ENCODE data around the gene LHFPL2. TPM values are rescaled to one million over a fixed set of nuclear protein-coding genes. Genes with fewer than 3 reads are reported as not detected.
A peak's percentile ranks its signal among the peaks of the same experiment; 100 is the strongest.

The LHFPL2 gene
- total and polyA plus RNA-seq, 5 experiments from 2014 or later: 0.15 to 1.8 (median 0.56) TPM

DNA sequence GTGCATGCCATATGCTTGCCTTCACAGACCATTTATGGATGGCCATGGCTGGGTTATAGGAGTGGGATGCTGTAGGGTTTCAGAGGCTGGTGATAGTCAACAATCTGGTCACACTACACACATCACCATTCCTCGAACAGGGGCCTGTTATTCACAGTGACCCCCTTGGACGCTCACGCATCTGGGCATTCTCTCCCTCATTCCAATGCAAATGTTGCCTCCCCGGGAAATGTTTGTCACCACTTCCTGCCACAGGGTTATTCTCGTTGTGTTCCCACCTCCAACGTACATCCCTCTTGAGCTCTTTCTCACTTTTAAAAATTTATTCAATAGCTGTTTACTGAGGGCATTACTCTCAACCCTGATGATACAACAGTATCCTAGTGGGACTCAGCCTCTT lies 152.8 kb downstream of the LHFPL2 start:
- Mint-ChIP-seq H3K4me1 (peaks cover 0 to 12% (median 1%) of the 10 kb centered on the region in 4 donors), H3K36me3 (no peaks in the 10 kb centered on the region), H3K27me3 (peaks cover 25 to 50% (median 36%) of the 10 kb centered on the region in 5 donors), H3K9me3 (no peaks in the 10 kb centered on the region), H3K4me3 (no peak overlapping the region), H3K27ac (no peak overlapping the region)
- DNase-seq (no peak), ATAC-seq (no peak)
- POLR2A ChIA-PET: no interaction called here

DNA sequence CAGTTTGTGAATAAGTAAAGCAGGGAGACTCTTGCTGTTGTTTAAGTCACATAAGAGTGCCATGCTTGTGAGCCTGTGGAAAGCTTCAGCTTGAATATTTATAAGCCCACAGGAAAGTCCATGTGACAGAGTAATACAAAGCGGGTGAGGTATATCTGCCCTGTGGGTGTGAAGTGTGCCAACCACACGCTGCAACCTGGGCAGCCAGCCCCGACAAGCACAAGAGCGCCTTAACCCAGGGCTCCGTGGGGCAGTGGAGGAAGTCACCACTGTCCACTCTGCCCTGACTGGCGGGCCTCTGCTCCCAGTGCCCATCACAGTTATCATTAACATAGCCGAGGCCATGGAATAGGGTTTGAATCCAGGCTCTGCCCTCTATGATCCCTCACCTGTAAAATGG lies 155.9 kb downstream of the LHFPL2 start:
- Mint-ChIP-seq H3K36me3 (peaks cover 0 to 15% (median 6%) of the 10 kb centered on the region in 3 donors), H3K9me3 (no peaks in the 10 kb centered on the region), H3K27ac (no peak overlapping the region), H3K27me3 (peaks cover 0 to 18% (median 9%) of the 10 kb centered on the region in 5 donors), H3K4me1 (peaks cover 0 to 3% (median 1%) of the 10 kb centered on the region in 4 donors), H3K4me3 (no peak overlapping the region)
- no peak for DNase-seq
- no peak for ATAC-seq
- POLR2A ChIA-PET: no interaction called here

DNA sequence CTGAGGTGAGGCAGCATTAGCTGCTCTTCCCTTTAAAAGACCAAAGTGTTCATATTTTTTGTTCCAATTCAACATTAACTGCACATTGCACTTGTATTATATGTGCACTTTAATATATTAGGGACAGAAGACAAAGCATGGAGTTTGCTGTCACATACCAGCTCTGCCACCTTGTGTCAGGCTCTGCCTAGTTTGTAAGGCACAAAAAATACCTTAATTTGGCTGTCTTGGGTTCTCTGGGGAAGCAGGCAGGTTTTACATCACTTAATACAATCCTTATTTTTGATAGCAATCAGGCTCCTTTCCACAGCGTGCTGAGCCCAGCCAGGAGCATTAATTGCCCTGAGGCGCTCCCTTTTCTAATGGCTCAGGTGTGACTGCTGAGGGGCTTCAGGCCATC lies 156.3 kb downstream of the LHFPL2 start:
- peaks cover 0 to 2% (median 1%) of the 10 kb centered on the region in 4 donors for H3K4me1 Mint-ChIP-seq
- no peaks in the 10 kb centered on the region for H3K9me3 Mint-ChIP-seq
- DNase-seq (no peak), ATAC-seq (no peak)
- POLR2A ChIA-PET: no interaction called here
- H3K27me3 Mint-ChIP-seq: peaks cover 0 to 14% (median 7%) of the 10 kb centered on the region in 5 donors
- H3K36me3 Mint-ChIP-seq: peaks cover 0 to 18% (median 9%) of the 10 kb centered on the region in 3 donors
- H3K27ac Mint-ChIP-seq: no peak overlapping the region
- no peak overlapping the region for H3K4me3 Mint-ChIP-seq

DNA sequence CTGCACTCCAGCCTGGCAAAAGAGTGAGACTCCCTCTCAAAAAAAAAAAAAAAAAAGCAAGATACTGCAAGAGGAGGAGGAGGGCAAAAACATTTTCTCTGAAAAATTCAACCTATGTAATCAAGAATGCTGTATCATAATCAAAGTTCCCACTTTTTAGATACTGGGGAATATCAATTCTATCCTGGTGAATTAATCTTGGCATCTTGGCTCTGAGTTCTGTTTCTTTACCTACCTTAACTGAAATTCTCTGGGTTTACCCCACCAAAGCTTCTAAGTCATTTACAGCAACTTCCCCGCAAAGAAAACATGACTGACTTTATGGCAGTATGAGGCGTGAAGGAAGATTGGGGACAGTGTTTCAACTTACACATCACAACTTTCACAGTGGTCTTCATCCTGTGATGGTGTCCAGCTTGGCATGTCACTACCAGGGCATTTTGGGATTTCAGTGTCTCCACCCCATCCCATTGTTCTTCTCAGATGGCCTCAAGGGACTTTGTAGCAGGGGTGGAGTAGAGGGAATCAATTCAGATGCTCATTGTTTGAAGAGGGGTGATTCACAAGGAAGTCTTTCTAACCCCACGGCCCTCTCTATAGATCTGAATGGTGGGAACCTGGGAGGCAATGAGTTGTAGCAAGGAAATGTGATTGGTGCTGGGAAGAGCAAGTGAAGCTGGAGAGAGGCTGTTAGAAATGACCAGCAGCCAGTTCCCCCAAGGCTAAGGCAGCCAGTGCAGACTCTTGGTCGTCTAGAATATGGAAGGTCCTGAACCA lies 157.7 kb downstream of the LHFPL2 start:
- DNase-seq (no peak), ATAC-seq (no peak)
- Mint-ChIP-seq H3K27me3 (peaks cover 0 to under 1% (median 0%) of the 10 kb centered on the region in 5 donors), H3K4me1 (peaks cover 0 to 2% (median 1%) of the 10 kb centered on the region in 4 donors), H3K36me3 (peaks cover 0 to 20% (median 9%) of the 10 kb centered on the region in 3 donors), H3K9me3 (no peaks in the 10 kb centered on the region), H3K4me3 (no peak overlapping the region), H3K27ac (peak overlapping the region in 1 of 10 donors; percentile 82)
- POLR2A ChIA-PET: interaction anchor here (0.7 kb wide), 1 partner anchor 1024 kb away, joined by 3 read pairs; no protein-coding TSS in a partner anchor

DNA sequence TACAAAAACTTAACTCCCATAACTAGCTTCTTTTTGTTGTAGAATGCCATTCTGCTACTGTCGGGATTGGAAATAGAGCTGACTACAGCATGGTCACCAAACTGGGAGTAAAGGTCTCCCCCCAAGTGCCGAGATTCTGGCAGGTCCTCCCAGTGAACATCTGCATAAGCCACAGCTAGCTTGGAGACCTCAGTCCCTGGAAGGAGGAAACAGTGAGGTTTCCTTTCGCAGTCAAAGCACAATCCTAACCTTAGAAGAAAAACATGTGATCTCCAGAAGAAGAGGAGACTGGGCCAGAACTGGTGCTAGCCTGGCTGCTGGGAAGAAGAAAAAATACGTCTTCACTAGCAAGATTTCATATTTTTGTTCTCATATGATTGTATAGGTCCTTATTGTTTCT lies 160.7 kb downstream of the LHFPL2 start:
- H3K27ac Mint-ChIP-seq: no peak overlapping the region
- peaks cover 9 to 16% (median 13%) of the 10 kb centered on the region in 4 donors for H3K4me1 Mint-ChIP-seq
- H3K4me3 Mint-ChIP-seq: no peak overlapping the region

DNA sequence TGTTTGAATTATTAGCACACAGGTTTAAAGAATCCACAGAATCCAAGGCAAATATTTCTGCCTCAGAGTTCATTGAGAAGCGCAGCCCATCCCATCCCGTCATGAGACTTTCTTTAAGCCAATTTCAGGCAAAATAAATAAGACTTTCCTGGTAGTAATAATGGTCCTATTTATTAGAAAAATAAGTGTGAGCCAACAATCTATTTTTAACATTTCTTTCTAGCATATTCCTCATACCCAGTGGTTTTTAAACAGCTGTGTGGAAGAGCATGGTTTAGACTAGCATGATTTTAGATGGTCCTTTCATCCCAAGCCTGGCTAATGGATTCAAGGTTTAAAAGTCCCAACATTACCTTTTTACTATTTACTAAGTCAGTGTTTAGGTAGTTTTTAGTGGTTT lies 162.4 kb downstream of the LHFPL2 start:
- peaks cover 0 to 28% (median 15%) of the 10 kb centered on the region in 3 donors for H3K36me3 Mint-ChIP-seq
- DNase-seq (no peak), ATAC-seq (no peak)
- POLR2A ChIA-PET: no interaction called here
- H3K27ac Mint-ChIP-seq: no peak overlapping the region
- no peak overlapping the region for H3K4me3 Mint-ChIP-seq
- H3K9me3 Mint-ChIP-seq: no peaks in the 10 kb centered on the region
- peaks cover 9 to 20% (median 13%) of the 10 kb centered on the region in 4 donors for H3K4me1 Mint-ChIP-seq
- no peaks in the 10 kb centered on the region for H3K27me3 Mint-ChIP-seq

More for the DNA sequence above, 160.7 kb downstream of the LHFPL2 start:
- DNase-seq: no peak
- Mint-ChIP-seq H3K36me3 (peaks cover 0 to 25% (median 9%) of the 10 kb centered on the region in 3 donors), H3K9me3 (no peaks in the 10 kb centered on the region), H3K27me3 (no peaks in the 10 kb centered on the region)
- POLR2A ChIA-PET: no interaction called here
- ATAC-seq: no peak

DNA sequence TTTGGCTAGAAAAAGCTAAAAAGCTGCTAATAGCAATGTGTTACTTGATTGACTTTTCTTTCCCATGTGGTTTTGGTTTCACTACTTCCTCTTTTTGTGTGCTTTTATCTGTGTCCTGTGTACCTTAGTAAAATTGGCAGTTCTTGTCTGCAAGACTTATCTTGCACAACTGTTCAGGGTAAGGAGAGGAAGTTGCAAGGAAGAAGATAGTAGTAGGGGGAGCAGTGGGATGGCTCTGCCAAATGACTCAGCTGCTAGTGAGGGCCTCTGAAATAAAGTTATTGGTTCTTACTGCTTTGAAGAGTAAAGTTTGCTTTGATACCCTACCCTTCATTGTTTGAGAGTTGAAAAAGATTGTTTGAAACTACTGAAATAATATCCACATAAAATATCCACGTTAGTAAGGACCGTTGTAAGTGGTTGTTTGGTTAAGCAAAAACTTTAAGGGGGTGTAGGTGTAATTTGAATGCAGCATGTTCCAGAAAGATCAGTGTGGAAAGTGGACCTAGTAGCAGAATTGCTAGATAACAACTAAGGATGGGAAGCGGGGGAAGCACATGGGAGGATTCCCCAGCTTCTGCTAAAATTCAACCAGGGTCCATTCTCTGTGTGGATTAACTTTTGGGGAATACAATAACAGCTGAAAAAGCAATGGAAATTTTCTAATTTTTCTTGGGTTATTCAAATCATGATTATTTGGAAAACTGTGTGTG lies 164.6 kb downstream of the LHFPL2 start:
- H3K4me1 Mint-ChIP-seq: peaks cover 7 to 20% (median 13%) of the 10 kb centered on the region in 4 donors
- H3K9me3 Mint-ChIP-seq: no peaks in the 10 kb centered on the region
- no peaks in the 10 kb centered on the region for H3K27me3 Mint-ChIP-seq
- H3K27ac Mint-ChIP-seq: peak overlapping the region in 1 of 10 donors; percentile 20
- no peak overlapping the region for H3K4me3 Mint-ChIP-seq
- DNase-seq (no peak), ATAC-seq (no peak)
- POLR2A ChIA-PET: no interaction called here
- H3K36me3 Mint-ChIP-seq: peaks cover 0 to 23% (median 12%) of the 10 kb centered on the region in 3 donors

DNA sequence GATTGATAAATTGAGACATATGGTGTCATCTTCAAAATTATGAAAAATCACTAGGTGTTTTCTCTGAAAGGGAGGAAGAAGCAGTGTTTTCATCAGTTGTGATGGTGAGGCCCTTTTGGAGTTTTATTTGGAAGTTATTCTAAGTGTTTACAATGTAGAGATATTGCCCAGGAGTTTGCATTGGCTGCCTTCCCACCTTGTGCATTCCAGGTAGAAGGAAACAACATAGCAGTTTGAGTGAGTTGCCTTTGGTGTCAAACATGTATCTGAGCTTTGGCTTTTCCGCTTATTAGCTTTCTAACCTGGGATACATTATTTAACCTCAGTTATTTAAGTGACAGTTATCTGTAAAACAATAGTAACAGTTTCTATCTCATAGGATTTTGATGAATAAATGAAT lies 165.6 kb downstream of the LHFPL2 start:
- Mint-ChIP-seq H3K27me3 (no peaks in the 10 kb centered on the region), H3K4me3 (no peak overlapping the region), H3K4me1 (peaks cover 7 to 20% (median 13%) of the 10 kb centered on the region in 4 donors), H3K36me3 (peaks cover 0 to 18% (median 14%) of the 10 kb centered on the region in 3 donors), H3K9me3 (no peaks in the 10 kb centered on the region), H3K27ac (peak overlapping the region in 1 of 10 donors; percentile 22)
- POLR2A ChIA-PET: no interaction called here
- DNase-seq: no peak
- ATAC-seq: no peak

DNA sequence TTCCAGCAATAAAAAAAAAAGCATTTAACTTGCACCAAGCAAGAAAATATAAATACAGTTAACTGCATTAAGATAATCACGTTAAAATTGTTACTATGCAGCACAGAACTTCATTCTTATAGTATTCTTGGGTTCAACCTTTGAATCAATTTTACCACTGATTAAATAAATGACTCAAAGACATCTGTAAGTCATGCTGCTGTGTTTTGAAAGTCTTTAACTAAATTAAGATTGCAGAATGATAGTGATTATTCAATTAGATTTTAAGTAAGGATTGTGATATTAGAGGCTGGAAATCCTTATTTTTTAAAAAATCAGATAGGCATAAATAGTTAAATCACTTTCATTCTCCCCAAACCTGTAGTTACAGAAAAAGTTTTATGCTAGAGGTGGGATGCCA lies 171.8 kb downstream of the LHFPL2 start:
- Mint-ChIP-seq H3K27ac (no peak overlapping the region), H3K27me3 (no peaks in the 10 kb centered on the region), H3K4me1 (peaks cover 0 to under 1% (median 0%) of the 10 kb centered on the region in 4 donors), H3K36me3 (peaks cover 0 to 37% (median 31%) of the 10 kb centered on the region in 3 donors), H3K9me3 (no peaks in the 10 kb centered on the region), H3K4me3 (no peak overlapping the region)
- POLR2A ChIA-PET: no interaction called here
- DNase-seq (no peak), ATAC-seq (no peak)

DNA sequence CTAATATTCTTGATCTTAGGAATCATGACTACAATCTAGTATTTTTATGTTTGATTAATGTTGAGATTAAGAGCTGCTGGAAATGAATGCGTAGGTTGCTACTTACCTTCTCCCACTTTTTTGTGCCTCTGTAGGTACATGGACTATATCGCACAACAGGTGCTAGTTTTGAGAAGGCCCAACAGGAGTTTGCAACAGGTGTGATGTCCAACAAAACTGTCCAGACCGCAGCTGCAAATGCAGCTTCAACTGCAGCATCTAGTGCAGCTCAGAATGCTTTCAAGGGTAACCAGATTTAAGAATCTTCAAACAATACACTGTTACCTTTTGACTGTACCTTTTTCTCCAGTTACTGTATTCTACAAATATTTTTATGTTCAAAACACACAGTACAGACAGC lies 173.2 kb downstream of the LHFPL2 start:
- Mint-ChIP-seq H3K36me3 (peaks cover 0 to 40% (median 28%) of the 10 kb centered on the region in 3 donors), H3K9me3 (no peaks in the 10 kb centered on the region), H3K27ac (no peak overlapping the region), H3K4me1 (no peaks in the 10 kb centered on the region), H3K4me3 (no peak overlapping the region), H3K27me3 (no peaks in the 10 kb centered on the region)
- DNase-seq: no peak
- POLR2A ChIA-PET: no interaction called here
- no peak for ATAC-seq

DNA sequence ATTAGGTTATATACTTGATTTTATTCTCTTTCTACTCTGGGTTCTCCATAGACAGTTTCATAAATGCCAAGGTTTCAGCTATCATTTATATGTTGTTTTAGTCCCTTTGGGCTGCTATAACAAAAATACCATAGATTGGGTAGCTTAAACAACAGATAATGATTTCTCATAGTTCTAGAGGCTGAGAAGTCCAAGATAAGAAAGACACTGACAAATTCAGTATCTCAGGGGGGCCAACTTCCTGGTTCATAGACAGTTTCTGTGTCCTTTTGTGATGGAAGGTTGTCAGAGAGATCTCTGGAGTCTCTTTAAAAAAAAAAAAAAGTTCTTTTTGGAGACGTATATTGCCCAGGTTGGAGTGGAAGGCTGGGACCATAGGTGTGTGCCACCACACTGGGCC lies 174.8 kb downstream of the LHFPL2 start:
- peaks cover 0 to 43% (median 28%) of the 10 kb centered on the region in 3 donors for H3K36me3 Mint-ChIP-seq
- POLR2A ChIA-PET: no interaction called here
- no peaks in the 10 kb centered on the region for H3K27me3 Mint-ChIP-seq
- DNase-seq: no peak
- H3K4me1 Mint-ChIP-seq: no peaks in the 10 kb centered on the region
- no peak overlapping the region for H3K27ac Mint-ChIP-seq
- ATAC-seq: no peak
- no peaks in the 10 kb centered on the region for H3K9me3 Mint-ChIP-seq
- H3K4me3 Mint-ChIP-seq: no peak overlapping the region

DNA sequence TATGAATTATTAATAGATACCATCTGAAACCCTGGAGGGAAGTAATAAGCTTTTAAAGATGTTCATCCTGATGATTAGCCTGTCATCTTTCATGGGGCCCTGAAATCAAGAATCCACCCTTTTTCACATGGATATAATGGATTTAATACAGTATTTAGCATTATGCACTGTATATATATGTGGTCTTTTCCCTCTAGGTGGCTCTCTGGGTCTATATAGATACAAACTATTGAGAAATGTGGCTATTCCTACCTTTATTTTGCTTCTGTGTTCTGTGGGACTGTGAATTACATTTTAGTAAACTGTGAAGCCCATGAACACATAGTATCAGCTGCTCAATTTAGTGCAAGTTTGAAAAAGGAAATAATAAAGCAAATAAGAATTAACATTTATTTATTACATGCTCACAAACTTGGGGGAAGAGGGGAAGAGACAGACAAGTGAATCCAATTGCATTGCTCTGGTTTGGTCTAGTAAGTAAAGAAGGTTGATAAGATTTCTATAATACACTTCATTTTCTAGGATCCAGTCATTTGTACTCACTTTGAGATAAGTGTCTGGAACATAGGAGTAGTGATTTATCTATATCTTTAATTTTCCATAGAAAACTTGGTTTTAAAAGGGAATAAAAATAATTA lies 176.0 kb downstream of the LHFPL2 start:
- no peaks in the 10 kb centered on the region for H3K4me1 Mint-ChIP-seq
- peak overlapping the region in 1 of 10 donors; percentile 15 for H3K27ac Mint-ChIP-seq
- POLR2A ChIA-PET: no interaction called here
- H3K4me3 Mint-ChIP-seq: no peak overlapping the region
- no peaks in the 10 kb centered on the region for H3K27me3 Mint-ChIP-seq
- DNase-seq (no peak), ATAC-seq (no peak)
- H3K9me3 Mint-ChIP-seq: no peaks in the 10 kb centered on the region
- peaks cover 0 to 43% (median 25%) of the 10 kb centered on the region in 3 donors for H3K36me3 Mint-ChIP-seq

DNA sequence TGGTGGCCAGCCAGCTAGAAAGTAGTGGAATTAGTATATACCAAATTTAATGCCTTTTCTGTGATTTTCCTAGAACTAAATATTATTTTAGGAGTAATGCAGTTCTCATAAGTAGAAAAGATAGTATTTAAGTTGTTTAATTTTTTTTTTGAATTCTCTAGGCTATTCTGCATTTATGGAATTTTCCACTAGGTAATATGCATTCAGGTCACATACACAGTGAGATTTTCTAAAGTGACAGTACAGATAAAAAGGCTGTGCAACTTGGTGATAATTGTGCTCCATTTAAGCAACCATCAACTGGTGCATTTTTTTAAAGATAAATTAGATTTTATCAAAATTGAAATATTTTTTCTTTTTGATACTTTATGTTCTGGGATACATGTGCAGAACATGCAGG lies 176.7 kb downstream of the LHFPL2 start:
- H3K27me3 Mint-ChIP-seq: no peaks in the 10 kb centered on the region
- peaks cover 0 to 43% (median 19%) of the 10 kb centered on the region in 3 donors for H3K36me3 Mint-ChIP-seq
- DNase-seq: no peak
- ATAC-seq: no peak
- POLR2A ChIA-PET: no interaction called here
- H3K4me1 Mint-ChIP-seq: peaks cover 0 to 4% (median 0%) of the 10 kb centered on the region in 4 donors
- H3K9me3 Mint-ChIP-seq: no peaks in the 10 kb centered on the region
- no peak overlapping the region for H3K4me3 Mint-ChIP-seq
- no peak overlapping the region for H3K27ac Mint-ChIP-seq
